Endodermal cell (in vitro differentiated cells): ENCODE measurements around the gene PPFIA4. TPM values are rescaled to one million over a fixed set of nuclear protein-coding genes. Genes with fewer than 3 reads are reported as not detected.

Source experiments
- DNase-seq: peaks from one replicate; pipeline ENCODE4 v3.0.0-alpha.2; 2017
- H3K27ac ChIP-seq: 2 replicates; pipeline ENCODE4 v1.5.1; 2013; ENCODE audit warnings: mild to moderate bottlenecking, low read depth, low read length, moderate library complexity
- H3K27me3 ChIP-seq: 2 replicates; pipeline ENCODE4 v1.6.1; 2013; ENCODE audit warnings: mild to moderate bottlenecking, low read length, moderate library complexity; ENCODE audit not compliant: insufficient read depth, control insufficient read depth, poor library complexity, severe bottlenecking
- H3K36me3 ChIP-seq: 2 replicates; pipeline ENCODE4 v1.7.0; 2013; ENCODE audit warnings: mild to moderate bottlenecking, low read length, moderate library complexity; ENCODE audit not compliant: control insufficient read depth, insufficient read depth
- H3K4me1 ChIP-seq: one replicate; pipeline ENCODE4 v1.7.0; 2013; ENCODE audit warnings: low read length; ENCODE audit not compliant: control insufficient read depth, insufficient read depth
- H3K4me3 ChIP-seq: 2 replicates; pipeline ENCODE4 v1.5.1; 2013; ENCODE audit warnings: mild to moderate bottlenecking, low read length, moderate library complexity
- H3K9ac ChIP-seq: 2 replicates; pipeline ENCODE4 v1.6.1; 2013; ENCODE audit warnings: mild to moderate bottlenecking, low read length, moderate library complexity; ENCODE audit not compliant: poor library complexity, severe bottlenecking; ENCODE audit errors: extremely low read depth
- H3K9me3 ChIP-seq: 2 replicates; pipeline ENCODE4 v1.6.1; 2013; ENCODE audit warnings: mild to moderate bottlenecking, low read length, moderate library complexity; ENCODE audit not compliant: control insufficient read depth
- H3K27ac Mint-ChIP-seq: 2 replicates; pipeline ENCODE4 v1.8.0; 2020; ENCODE audit warnings: mixed read lengths
- H3K27me3 Mint-ChIP-seq: 2 replicates; pipeline ENCODE4 v1.8.0; 2021; ENCODE audit warnings: mild to moderate bottlenecking, mixed read lengths; ENCODE audit not compliant: insufficient read depth
- H3K36me3 Mint-ChIP-seq: 2 replicates; pipeline ENCODE4 v1.8.0; 2020; ENCODE audit warnings: low read depth, mixed read lengths
- H3K4me1 Mint-ChIP-seq: 2 replicates; pipeline ENCODE4 v1.8.0; 2020; ENCODE audit warnings: mixed read lengths
- H3K4me3 Mint-ChIP-seq: 2 replicates; pipeline ENCODE4 v1.8.0; 2020; ENCODE audit warnings: mild to moderate bottlenecking, moderate library complexity, mixed read lengths
- H3K9me3 Mint-ChIP-seq: 2 replicates; pipeline ENCODE4 v1.8.0; 2020; ENCODE audit warnings: mild to moderate bottlenecking, mixed read lengths
- CTCF ChIP-seq: fragments of 200-600 bp; sonication (generic); conservative IDR thresholded peaks from 2 replicates; pipeline ENCODE4 v1.5.0; 2021; ENCODE audit warnings: antibody characterized with exemption, mild to moderate bottlenecking
- WGBS, 2 experiments: methylation state at CpG; one replicate each; pipeline versions ENCODE4 v1.1.5 to v1.1.7; 2013; ENCODE audit warnings: missing lambda C conversion rate in 2 of 2, mixed read lengths in 1 of 2; ENCODE audit not compliant: insufficient coverage in 1 of 2, insufficient read length in 1 of 2; 5-methylcytosine and 5-hydroxymethylcytosine counted together
- total RNA-seq, 2 donors: library from RNA; stranded (reverse); fragmentation: NEBNext Ultra II Directional in 1 of 2; extraction: Animal tissue kit (Norgen Biotek cat#: 25700) in 1 of 2; gene quantifications; 2 replicates in 1 of 2; 3 replicates in 1 of 2; pipeline ENCODE4 v1.2.1, GENCODE V29; 2021

The PPFIA4 gene
- total RNA-seq, 2 donors from 2014 or later = 8.4 to 12.1 TPM

- Mint-ChIP-seq H3K36me3 (no peaks in the 10 kb centered on the region), H3K9me3 (no peaks in the 10 kb centered on the region), H3K27ac (no peak overlapping the region), H3K27me3 (peaks cover 38% of the 10 kb centered on the region), H3K4me1 (peaks cover 15% of the 10 kb centered on the region), H3K4me3 (no peak overlapping the region)
- H3K4me1 ChIP-seq = peaks cover 4% of the 10 kb centered on the region
- no peaks in the 10 kb centered on the region for H3K36me3 ChIP-seq
- H3K4me3 ChIP-seq = no peak overlapping the region
- peaks cover 21% of the 10 kb centered on the region for H3K27me3 ChIP-seq
- 94 to 95% methylated on average over 6 of the region's 6 CpGs for WGBS, 2 experiments
- peak; percentile 29 for DNase-seq
- H3K27ac ChIP-seq = no peak overlapping the region
- no peaks in the 10 kb centered on the region for H3K9me3 ChIP-seq
- TF ChIP-seq CTCF = peak; percentile 72
- H3K9ac ChIP-seq = no peak overlapping the region
Measured at GRCh38 chr1:203031467-203031866, 5.2 kb downstream of the PPFIA4 start.

GRCh38 chr1:203033287-203033686, 7.0 kb downstream of the PPFIA4 start:
- peak; percentile 13 for DNase-seq
- Mint-ChIP-seq H3K27ac (no peak overlapping the region), H3K4me3 (no peak overlapping the region), H3K36me3 (no peaks in the 10 kb centered on the region), H3K4me1 (peaks cover 3% of the 10 kb centered on the region), H3K27me3 (peaks cover 21% of the 10 kb centered on the region), H3K9me3 (no peaks in the 10 kb centered on the region)
- no peak overlapping the region for H3K4me3 ChIP-seq
- no peak overlapping the region for H3K9ac ChIP-seq
- H3K36me3 ChIP-seq = no peaks in the 10 kb centered on the region
- H3K27me3 ChIP-seq = peaks cover 3% of the 10 kb centered on the region
- H3K4me1 ChIP-seq = no peaks in the 10 kb centered on the region
- no peak for TF ChIP-seq CTCF
- H3K27ac ChIP-seq = no peak overlapping the region
- WGBS, 2 experiments = 80 to 95% methylated on average over 1 to 2 of the region's 2 CpGs
- no peaks in the 10 kb centered on the region for H3K9me3 ChIP-seq

GRCh38 chr1:203033917-203034316, 7.6 kb downstream of the PPFIA4 start:
- no peaks in the 10 kb centered on the region for H3K9me3 ChIP-seq
- H3K36me3 ChIP-seq = no peaks in the 10 kb centered on the region
- 86 to 91% methylated on average over 2 of the region's 2 CpGs for WGBS, 2 experiments
- H3K27ac ChIP-seq = no peak overlapping the region
- H3K27me3 ChIP-seq = no peaks in the 10 kb centered on the region
- no peak overlapping the region for H3K9ac ChIP-seq
- no peak overlapping the region for H3K4me3 ChIP-seq
- Mint-ChIP-seq H3K4me3 (no peak overlapping the region), H3K4me1 (no peaks in the 10 kb centered on the region), H3K27me3 (peaks cover 15% of the 10 kb centered on the region), H3K9me3 (no peaks in the 10 kb centered on the region), H3K36me3 (no peaks in the 10 kb centered on the region), H3K27ac (no peak overlapping the region)
- TF ChIP-seq CTCF = no peak
- DNase-seq = peak; percentile 25
- no peaks in the 10 kb centered on the region for H3K4me1 ChIP-seq
